Ammon's horn (tissue), 1 donor: ENCODE measurements around the gene ARMC9.

Experiments used
- DNase-seq: peaks from one replicate; pipeline ENCODE4 v3.0.0-alpha.2; 2016; ENCODE audit warnings: low spot score

ARMC9 gene

DNA sequence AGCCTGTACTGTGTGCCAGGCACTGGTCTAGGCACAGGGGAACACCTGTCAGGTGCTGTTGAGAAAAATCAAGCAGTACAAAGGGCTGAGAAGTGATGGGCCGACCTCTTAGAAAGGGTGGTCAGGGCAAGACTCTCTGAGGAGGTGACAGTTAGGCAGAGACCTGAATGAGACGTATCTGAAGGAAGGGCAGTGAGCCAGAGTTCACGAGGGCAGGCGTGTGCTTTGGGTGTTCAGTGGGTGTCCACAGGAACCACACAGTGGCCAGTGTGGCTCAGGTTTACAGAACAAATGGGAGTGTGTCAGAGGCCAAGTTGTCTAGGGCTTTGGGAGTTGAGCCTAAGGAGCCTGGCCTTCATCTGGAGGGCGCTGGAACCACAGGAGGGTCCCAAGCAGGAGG is 6.2 kb downstream of the ARMC9 start:
- DNase-seq, result no peak

DNA sequence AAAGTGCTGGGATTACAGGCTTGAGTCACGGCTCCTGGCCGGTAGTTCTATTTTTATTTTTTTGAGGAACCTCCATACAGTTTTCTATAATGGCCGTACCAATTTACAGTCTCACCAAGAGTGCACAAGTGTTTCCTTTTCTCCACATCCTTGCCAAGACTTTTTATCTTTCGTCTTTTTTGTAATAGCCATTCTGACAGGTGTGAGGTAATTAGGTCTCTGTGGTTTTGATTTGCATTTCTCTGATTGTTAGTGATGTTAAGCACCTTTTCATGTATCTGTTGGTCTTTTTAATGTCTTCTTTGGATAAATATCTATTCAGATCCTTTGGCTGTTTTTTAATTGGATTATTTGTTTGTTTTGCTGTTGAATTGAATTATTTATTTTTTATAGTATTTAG is 9.3 kb downstream of the ARMC9 start:
- no peak for DNase-seq

DNA sequence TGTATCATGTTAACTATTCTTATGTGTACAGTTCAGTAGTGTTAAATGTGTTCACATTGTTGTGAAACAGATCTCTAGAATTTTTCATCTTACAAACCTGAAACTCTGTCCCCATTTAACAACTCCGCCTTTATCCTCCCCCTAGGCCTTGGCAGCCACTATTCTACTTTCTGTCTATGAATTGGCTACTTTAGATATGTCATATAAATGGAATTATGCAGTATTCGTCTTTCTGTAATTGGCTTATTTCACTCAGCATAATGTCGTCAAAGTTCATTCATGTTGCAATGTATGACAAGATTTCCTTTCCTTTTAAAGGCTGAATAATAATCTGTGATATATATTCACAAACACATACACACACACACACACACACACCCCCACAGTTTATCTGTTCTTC is 12.4 kb downstream of the ARMC9 start:
- no peak for DNase-seq

DNA sequence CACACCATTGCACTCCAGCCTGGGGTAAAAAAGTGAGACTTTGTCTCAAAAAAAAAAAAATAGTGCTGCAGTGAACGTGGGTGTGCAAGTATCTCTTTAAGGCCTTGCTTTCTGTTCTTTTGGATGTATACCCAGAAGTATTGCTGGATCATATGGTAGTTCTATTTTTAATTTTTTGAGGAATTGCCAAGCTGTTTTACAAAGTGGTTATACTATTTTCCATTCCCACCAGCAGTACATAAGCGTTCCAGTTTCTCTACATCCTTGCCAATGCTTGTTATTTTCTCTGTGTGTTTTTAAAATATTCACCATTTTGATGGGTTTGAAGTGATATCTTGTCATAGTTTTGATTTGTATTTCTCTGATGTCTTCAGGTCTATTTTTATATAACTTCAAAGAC is 13.1 kb downstream of the ARMC9 start:
- no peak for DNase-seq

DNA sequence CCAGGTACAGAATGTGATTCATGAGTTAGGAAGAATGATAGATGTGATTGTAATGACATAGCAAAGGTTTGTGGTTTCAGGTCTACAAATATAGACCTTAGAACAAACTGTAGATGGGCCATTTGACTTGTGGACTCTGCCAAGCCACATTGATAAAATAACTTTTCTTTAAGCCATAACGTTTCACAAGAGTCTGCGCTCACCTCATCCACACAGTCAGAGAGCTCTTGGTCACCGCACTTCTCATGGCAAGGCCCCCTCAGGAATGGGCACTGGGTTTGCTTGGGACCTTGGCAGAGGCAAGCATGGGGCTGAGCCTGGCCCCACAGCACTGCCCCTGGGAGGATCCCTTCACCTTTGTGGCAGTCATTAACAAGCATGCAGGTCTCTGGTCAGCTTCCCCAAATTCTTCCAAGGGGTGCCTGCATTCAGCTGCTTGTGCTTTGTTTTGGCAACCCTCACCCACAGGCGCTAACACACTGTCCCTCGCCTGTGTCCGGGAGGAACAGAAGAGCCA is 14.0 kb downstream of the ARMC9 start:
- DNase-seq, result no peak

DNA sequence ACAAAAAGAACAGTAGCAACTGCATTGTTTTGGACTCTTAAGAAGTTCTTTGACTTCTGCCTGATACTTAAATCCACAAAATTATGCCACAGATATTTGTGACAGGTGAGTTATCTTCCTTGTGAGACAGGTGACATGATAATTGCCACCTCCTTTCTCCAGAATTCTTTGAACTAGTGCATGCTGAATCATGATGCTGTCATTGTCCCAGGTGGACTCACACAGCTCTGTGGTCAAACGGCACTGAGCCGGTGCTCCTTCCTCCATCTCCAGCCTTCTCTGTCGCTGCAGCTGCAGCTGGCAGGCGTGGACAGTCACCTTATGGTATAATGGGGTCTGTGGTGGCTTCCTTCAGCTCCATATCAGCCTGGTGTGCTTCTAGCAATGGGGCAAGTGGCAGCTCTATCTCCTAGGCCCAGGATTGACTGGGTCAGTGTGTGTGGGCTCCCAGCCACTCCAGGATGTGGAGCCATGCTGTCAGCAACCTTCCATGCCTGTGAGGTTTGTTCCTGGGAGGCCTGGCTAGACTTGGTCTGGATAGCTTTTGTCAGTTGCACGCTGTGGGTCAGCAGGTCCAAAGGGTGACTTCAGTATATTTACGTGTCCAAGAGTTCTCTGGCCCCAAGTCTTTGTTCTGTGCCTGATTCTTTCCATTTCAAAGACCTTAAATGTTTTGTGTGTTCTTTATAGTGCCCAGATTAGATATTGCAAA is 15.7 kb downstream of the ARMC9 start:
- DNase-seq, result no peak

DNA sequence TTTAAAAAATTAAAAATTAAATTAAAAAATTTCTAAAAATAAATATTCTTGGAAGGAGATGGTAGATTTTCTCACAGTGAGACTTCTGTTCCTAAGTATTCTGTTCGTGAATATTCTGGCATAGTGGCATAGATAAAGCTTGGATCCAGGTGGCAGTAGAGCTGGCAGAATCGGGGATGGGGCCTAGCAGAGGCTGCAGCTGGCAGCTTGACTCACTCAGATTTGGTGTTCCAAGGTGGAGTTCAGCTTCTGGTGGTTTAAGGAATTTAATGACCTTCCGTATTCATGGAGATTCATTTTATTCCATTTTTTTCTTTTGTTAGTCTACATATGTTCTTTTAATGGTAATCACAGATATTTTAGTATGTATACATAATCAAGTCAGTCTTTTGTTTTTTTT is 19.9 kb downstream of the ARMC9 start:
- no peak for DNase-seq

DNA sequence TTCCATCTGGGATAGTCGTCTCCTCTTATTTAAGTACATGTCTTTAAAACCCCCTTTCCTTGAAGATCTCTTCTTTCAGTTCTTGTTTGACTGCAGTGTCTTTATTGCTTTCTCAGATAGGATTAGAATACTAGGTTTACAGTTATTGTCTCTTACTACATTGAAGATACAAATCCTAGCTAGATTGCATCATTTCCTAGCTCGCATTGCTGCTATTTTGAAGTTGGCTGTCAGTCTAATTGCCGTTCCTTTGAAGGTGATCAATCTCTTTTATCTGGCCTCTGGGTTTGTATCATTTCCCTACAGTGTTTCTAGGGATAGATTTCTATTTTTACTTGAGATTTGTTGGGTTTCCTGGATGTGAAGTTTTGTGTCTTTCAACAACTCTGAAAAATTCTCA is 20.9 kb downstream of the ARMC9 start:
- DNase-seq, result no peak

DNA sequence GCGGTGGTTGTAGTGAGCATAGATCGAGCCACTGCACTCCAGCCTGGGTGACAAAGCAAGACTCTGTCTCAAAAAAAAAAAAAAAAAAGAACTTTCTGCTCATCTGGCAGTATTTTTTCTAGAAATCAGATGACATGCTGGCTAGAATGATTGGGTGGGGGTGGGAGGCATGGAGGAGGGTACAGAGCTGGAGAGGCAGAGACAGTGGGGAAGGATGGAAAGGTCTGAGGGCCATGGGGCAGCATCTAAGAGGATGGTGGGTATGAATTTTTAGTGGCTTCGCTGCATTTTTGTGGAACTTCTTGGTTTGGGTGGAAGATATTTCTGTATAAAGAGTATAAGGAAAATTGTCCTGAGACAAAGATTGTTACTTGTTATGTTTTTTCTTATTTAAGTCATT is 23.3 kb downstream of the ARMC9 start:
- DNase-seq, result no peak

DNA sequence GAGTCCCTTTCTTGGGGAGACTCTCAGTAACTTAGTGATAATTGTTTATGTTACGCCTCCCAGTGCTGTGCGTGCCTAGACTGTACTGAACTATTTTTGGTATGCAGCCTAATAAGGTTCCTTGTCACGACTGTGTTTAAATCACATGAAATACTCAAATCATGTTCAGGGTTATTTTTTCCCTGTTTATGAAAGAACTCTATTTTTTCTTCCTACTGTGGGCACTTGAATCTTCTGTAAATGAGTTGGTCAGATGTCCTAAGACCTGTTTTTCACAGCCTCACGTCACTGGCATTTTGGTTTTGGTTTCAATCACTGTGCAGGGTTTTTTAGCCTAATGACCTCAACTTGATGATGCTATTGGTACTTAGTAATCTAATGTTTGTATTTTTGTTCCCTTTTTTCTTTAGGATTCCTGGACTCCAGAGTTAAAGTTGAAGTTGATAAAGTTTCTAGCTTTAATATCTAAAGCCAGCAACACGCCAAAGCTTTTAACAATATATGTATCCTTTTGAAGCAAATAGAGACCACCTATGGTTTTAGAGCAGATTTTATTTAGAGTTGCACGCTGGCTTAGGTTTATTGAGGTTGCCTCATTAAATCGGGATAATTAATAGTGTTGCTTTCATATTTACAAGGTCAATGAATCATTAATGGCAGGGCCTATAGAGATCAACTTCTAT is 24.0 kb downstream of the ARMC9 start:
- no peak for DNase-seq

DNA sequence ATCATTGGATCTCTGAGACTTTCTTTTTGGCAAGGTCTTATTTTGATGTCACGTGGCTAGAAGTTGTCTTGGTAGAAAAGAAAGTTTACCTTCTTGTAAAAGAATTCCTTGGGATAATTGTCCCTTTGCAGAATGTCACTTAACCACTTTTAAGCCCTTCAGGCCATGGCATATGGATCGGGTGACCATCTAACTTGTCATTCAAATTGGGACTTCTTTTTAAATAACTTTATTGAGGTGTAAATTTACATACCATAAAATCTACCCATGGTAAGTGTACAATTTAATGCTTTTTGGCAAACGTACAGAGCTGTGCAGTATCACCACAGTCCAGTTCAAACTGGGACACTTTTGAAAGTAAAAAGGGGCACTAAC is 24.6 kb downstream of the ARMC9 start:
- no peak for DNase-seq

DNA sequence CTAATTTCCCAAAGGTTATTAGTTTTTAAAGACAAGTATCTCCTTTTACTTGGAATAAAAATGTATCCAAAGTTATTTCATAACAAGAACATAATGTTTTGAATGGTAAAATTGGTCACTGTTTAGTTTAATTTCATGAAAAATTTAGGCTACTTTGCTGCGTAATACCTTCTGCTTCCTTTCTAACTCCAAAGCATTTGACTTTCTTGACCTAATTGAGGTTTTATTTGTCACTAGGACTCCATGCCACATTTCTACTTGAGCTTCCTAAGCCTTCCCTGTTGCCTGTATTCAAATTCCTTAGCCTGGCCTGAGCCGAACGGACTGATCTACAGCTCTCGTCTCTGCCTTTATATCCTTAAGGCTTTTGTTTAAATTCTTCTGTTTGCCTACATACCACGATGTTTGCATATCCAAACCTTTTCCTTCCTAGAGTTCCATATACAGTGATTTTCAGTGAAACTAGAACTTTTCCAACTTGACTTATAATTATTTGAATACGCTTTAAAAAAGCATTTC is 25.1 kb downstream of the ARMC9 start:
- DNase-seq, result no peak

DNA sequence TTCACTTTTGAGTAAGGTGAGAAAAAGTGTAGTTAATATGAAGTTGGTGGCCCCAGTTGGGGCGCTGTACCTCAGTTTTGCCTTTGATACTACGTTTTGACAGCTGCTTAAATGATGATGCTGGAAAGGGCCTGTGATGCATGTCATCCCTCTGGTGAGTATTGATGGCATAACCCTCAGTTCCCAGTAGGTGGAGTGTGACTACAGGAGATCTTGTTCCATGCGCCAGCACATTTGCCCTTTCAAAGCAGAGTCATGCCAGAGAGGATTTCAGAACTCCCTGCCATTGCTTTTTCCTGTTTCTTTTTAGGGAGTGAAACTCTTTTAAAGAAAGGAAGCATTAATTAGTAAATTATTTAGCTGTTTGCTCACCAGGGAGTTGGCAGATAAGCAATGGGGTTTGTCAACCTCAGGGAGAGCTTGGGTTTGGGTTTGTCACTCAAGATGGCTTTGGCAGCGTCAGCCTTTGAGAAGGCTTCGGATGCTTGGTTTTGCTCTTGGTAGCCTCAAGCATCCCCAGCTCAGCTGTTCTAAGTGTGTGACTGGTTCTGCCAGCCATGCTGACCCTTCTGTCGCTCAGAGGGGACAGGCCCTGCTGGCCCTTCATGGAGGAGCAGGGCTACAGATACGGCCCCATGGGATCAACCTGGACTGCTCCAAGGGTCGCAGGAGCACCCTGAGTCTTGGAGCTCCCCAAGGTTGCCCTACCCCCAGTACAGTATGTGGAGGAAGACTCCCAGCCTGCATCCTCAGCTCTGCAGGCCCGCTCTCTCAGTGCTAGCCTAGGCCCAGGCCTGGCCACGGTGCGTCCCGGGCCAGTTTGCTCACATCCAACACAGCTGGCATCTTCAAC is 29.1 kb downstream of the ARMC9 start:
- DNase-seq, result peak; percentile 92

DNA sequence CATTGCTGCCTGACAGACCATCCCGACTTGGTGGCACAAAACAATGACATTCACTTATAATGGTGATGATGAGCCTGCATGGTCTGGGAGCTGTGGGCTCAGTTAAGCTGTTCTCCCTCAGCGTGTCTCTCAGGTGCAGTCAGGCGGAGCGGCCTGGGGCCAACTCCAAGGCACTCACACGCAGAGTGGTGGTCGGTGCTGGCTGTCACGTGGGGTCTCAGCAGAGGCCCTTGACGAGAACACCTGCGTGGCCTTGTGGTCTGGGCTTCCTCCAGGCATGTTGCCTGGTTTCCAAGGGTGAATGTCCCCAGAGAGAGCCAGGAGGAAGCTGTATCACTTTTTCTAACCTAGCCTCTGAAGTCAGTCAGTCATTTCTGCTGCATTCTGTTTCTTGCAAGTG is 29.8 kb downstream of the ARMC9 start:
- no peak for DNase-seq

DNA sequence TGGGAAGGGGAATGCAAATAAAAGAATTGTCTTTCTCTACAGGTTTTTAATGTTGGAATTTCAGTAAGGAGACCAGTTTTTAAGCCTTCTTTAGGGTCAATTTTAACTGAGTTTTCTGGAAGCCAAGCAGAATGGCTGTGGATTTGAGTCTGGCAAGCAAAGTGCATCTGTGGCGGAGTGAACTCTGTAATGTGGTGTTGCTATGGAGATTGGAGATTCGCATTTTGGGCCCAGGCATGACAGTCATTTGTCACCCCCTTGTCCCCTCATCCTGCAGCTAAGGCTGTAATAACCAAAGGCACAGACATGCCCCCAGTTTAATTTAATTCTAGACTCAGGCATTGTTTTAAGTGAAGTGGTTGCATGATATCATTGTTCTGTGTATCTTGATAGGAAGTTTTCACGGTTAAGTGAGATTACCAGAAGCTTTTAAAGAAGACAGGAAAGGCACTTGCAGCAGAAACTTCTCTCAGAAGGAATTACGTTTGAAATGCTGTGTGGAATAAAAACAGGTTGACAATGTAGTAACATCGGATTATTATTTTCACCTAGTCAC is 30.6 kb downstream of the ARMC9 start:
- DNase-seq, result peak; percentile 29

DNA sequence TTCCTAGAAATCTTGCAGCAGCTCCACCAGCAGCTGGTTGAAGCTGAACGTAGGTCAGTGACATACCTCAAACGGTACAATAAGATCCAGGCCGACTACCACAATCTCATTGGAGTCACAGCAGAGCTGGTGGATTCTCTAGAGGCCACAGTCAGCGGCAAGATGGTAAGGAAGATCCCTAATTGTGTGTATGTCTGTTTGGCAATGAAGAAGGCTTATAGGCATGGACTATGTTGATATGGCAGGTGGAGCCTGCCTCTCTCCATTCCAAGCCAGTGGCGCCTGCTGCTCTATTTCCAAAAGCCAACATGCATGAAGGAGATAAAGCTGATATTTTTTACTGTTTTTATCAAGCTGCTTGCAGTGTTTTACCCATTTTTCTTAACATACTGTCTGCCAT is 36.8 kb downstream of the ARMC9 start:
- DNase-seq, result no peak

DNA sequence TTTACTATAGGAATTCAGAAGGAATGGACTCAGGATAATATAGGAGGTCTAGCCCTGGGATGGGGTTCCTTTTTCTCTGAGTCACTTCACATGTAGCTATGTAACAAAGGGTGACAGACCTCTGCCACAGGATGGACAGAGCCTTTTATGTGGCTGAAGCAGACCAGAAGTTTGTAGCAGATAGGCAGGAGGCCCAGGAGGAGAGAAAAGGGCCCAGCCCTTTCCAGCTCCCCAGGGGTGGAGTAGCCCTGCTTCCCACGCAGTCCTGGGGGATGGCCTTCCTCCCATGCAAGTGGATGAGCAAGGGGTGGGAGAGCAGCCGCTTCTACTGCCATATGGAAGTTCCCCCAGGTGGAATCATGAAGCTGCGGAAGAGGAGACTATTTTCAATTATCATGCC is 40.3 kb downstream of the ARMC9 start:
- no peak for DNase-seq

DNA sequence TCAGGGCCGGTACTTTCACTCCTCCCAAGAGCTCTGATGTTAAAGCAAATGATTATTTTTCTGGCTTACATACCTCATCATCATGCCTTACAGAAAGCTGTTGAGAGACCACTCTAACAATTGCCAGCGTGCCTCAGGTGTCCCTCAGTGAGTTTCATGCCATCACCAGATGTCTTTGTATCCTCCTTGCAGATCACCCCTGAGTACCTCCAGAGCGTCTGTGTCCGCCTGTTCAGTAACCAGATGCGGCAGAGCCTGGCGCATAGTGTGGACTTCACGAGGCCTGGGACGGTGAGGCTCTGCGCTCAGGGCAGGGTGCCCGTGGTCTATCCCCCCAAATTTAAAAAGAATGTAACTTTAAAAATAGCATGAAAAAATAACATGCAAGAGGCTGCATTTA is 41.3 kb downstream of the ARMC9 start:
- DNase-seq, result no peak

DNA sequence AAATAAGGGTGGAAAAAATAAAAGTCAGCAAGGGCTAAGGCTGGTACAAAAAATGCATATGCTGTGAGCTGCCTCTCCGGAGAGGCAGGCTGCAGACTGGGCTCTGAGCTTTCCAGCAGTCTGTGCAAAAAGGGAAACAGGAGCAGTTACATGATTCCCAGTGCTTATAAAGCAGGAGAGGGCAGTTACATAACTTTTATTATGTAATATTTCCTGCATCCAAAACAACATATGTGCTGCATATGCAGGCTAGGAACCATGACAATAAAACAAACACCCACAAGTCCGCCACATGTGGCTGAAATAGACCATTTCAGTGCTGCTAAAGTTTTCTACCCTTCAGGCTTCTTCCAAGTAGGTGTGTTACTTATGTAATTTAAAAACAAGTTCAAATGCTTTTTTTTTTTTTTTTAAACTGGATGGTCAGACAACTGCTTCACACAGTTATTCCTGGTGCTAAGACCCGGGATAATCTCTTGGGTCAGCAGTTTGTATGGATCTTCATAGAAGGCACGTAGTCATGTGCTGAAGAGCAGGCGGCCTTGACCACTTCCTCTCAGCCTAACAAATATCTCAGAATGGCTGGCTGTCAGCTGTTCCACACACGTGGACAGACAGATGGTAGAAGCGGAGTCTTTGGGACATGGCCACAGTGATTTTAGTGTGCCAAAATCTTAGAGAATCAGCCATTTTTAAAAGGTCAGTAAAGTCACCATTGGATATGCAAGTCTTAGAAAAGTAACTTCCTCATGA is 43.5 kb downstream of the ARMC9 start:
- DNase-seq, result peak; percentile 34

DNA sequence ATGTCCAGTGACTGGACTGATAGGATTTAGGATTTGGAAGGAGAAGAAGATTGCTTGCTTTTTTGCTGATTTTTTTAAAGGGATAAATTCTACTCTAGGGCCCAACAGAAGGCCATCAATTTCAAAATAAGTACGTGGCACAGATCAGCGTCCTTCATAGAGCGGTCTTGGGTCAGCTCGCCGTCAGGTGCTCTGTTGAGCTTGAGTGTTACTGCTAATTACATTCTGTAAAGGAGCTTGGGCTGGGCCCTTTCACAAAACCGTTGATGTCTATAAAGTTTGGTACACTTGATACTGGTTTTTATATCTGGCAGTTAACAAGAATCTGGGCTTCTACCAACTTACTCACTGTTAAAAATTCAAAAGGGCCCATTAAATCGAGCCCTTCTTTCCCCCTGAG is 45.4 kb downstream of the ARMC9 start:
- no peak for DNase-seq

DNA sequence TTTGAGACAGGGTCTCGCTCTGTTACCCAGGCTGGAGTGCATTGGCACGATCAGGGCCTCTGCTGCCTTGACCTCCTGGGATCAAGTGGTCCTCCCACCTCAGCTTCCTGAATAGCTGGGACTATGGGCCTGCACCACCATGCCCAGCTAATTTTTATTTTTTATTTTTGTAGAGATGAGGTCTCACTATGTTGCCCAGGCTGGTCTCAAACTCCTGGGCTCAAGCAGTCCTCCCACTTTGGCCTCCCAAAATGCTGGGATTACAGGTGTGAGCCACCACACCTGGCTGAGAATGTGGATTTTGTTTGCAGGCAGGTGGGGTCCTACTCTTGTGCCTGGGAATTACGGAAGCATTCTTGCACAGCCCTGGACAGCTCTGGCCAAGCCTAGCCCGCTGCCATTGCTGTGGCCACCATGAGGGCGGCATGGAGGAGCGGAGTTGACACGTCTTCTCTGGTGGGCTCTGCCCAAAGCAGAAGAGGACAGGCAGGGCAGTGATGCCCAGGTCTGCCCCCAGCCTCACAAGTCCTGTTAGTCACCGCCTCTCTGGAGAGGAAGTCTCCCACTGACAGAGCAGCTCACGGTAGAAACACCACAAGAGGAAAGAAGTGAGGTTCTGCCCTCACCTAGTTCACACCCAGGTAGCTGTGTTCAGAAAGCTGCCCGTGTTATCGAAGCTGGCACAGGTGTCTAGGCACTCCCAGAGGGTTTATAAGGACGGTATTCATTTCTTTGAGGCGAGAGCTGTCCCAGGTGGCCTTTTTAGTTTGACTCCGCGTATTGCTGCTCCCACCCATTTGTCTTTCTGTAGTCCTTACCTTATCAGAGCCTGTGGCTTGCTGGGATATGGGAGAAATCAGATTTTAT is 46.2 kb downstream of the ARMC9 start:
- no peak for DNase-seq
